ENCODE measurements around the gene PRELID1.

The PRELID1 gene

GRCh38 chr5:177276886-177277285 lies 26.7 kb upstream of the PRELID1 start:
- Mint-ChIP-seq H3K27ac (peak overlapping the region in 1 of 3 experiments; percentile 53), H3K36me3 (ENCODE audit: low read depth) (peaks cover 75% of the 10 kb centered on the region), H3K4me3 (no peak overlapping the region)

GRCh38 chr5:177288191-177288590 lies 15.4 kb upstream of the PRELID1 start:
- Mint-ChIP-seq H3K9me3 (no peaks in the 10 kb centered on the region), H3K27me3 (ENCODE audit: low read depth) (no peaks in the 10 kb centered on the region), H3K4me1 (no peaks in the 10 kb centered on the region), H3K27ac (no peak overlapping the region), H3K4me3 (no peak overlapping the region), H3K36me3 (ENCODE audit: low read depth) (peaks cover 57% of the 10 kb centered on the region)
- TF ChIP-seq CTCF (IDR thresholded peaks at IDR 0.05; ENCODE audit: unreplicated experiment in 3 of 3): no peak

More at GRCh38 chr5:177276886-177277285, 26.7 kb upstream of the PRELID1 start:
- no peaks in the 10 kb centered on the region for H3K9me3 Mint-ChIP-seq
- H3K27me3 Mint-ChIP-seq (ENCODE audit: low read depth): no peaks in the 10 kb centered on the region
- no peak for TF ChIP-seq CTCF (IDR thresholded peaks at IDR 0.05; ENCODE audit: unreplicated experiment in 3 of 3)
- H3K4me1 Mint-ChIP-seq: no peaks in the 10 kb centered on the region

- H3K36me3 Mint-ChIP-seq (ENCODE audit: low read depth): peaks cover 64% of the 10 kb centered on the region
- H3K27ac Mint-ChIP-seq: no peak overlapping the region
- H3K4me3 Mint-ChIP-seq: no peak overlapping the region
- no peaks in the 10 kb centered on the region for H3K9me3 Mint-ChIP-seq
- TF ChIP-seq CTCF (IDR thresholded peaks at IDR 0.05; ENCODE audit: unreplicated experiment in 3 of 3): no peak
- H3K27me3 Mint-ChIP-seq (ENCODE audit: low read depth): no peaks in the 10 kb centered on the region
- H3K4me1 Mint-ChIP-seq: no peaks in the 10 kb centered on the region
These were observed 12.6 kb upstream of the PRELID1 start for GRCh38 chr5:177290816-177291596.

- H3K36me3 Mint-ChIP-seq (ENCODE audit: low read depth): peaks cover 63% of the 10 kb centered on the region
- H3K4me3 Mint-ChIP-seq: no peak overlapping the region
- no peak overlapping the region for H3K27ac Mint-ChIP-seq
- H3K9me3 Mint-ChIP-seq: no peaks in the 10 kb centered on the region
- TF ChIP-seq CTCF (IDR thresholded peaks at IDR 0.05; ENCODE audit: unreplicated experiment in 3 of 3): no peak
- no peaks in the 10 kb centered on the region for H3K27me3 Mint-ChIP-seq (ENCODE audit: low read depth)
- H3K4me1 Mint-ChIP-seq: no peaks in the 10 kb centered on the region
These were observed 11.9 kb upstream of the PRELID1 start for GRCh38 chr5:177291735-177292134.

- Mint-ChIP-seq H3K4me1 (peaks cover 2% of the 10 kb centered on the region), H3K9me3 (no peaks in the 10 kb centered on the region), H3K4me3 (no peak overlapping the region), H3K36me3 (ENCODE audit: low read depth) (peaks cover 66% of the 10 kb centered on the region), H3K27me3 (ENCODE audit: low read depth) (no peaks in the 10 kb centered on the region), H3K27ac (no peak overlapping the region)
- no peak for TF ChIP-seq CTCF (IDR thresholded peaks at IDR 0.05; ENCODE audit: unreplicated experiment in 3 of 3)
These were observed 9.6 kb upstream of the PRELID1 start for GRCh38 chr5:177293819-177294581.
